ENCODE measurements around the gene CRY2.

GRCh38 chr11:45885921-45886721, 38.8 kb downstream of the CRY2 start:
- TF ChIP-seq, protein P1, sequence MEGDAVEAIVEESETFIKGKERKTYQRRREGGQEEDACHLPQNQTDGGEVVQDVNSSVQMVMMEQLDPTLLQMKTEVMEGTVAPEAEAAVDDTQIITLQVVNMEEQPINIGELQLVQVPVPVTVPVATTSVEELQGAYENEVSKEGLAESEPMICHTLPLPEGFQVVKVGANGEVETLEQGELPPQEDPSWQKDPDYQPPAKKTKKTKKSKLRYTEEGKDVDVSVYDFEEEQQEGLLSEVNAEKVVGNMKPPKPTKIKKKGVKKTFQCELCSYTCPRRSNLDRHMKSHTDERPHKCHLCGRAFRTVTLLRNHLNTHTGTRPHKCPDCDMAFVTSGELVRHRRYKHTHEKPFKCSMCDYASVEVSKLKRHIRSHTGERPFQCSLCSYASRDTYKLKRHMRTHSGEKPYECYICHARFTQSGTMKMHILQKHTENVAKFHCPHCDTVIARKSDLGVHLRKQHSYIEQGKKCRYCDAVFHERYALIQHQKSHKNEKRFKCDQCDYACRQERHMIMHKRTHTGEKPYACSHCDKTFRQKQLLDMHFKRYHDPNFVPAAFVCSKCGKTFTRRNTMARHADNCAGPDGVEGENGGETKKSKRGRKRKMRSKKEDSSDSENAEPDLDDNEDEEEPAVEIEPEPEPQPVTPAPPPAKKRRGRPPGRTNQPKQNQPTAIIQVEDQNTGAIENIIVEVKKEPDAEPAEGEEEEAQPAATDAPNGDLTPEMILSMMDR (IDR thresholded peaks at IDR 0.05 in 4 of 5, conservative IDR thresholded peaks at IDR 0.05 in 1 of 5): no peak
- no peak for TF ChIP-seq POLR2A (IDR thresholded peaks at IDR 0.05)

Measured in gastrocnemius medialis (tissue), 4 donors.